ENCODE data around the gene CLDN16.

The CLDN16 gene

GRCh38 chr3:190387578-190388213 is at the start of gene CLDN16:
TSS of gene CLDN16 (plus strand) at chr3:190388163. CDS start at chr3:190388330, 167 bp downstream.
- Mint-ChIP-seq H3K36me3 (no peaks in the 10 kb centered on the region), H3K27me3 (no peaks in the 10 kb centered on the region), H3K27ac (no peak within 1 kb of the TSS), H3K4me1 (no peaks in the 10 kb centered on the region), H3K4me3 (no peak within 1 kb of the TSS), H3K9me3 (no peaks in the 10 kb centered on the region)
- DNase-seq (no peak), ATAC-seq (replicated peaks) (no peak)

- H3K4me1 Mint-ChIP-seq: no peaks in the 10 kb centered on the region
- H3K27ac Mint-ChIP-seq: no peak overlapping the region
- DNase-seq: no peak
- H3K27me3 Mint-ChIP-seq: no peaks in the 10 kb centered on the region
- peaks cover 2 to 11% of the 10 kb centered on the region in 2 donors for H3K9me3 Mint-ChIP-seq
- H3K36me3 Mint-ChIP-seq: no peaks in the 10 kb centered on the region
- ATAC-seq (replicated peaks): no peak
- H3K4me3 Mint-ChIP-seq: no peak overlapping the region
These were observed 49.2 kb upstream of the CLDN16 start for GRCh38 chr3:190338717-190339116.

- Mint-ChIP-seq H3K4me3 (no peak overlapping the region), H3K36me3 (no peaks in the 10 kb centered on the region), H3K9me3 (peaks cover 2 to 11% of the 10 kb centered on the region in 2 donors), H3K4me1 (no peaks in the 10 kb centered on the region), H3K27ac (no peak overlapping the region), H3K27me3 (no peaks in the 10 kb centered on the region)
- DNase-seq: no peak
- no peak for ATAC-seq (replicated peaks)
These were observed 48.8 kb upstream of the CLDN16 start for GRCh38 chr3:190339130-190339529.

GRCh38 chr3:190340071-190340470 is 47.9 kb upstream of the CLDN16 start:
- Mint-ChIP-seq H3K4me1 (no peaks in the 10 kb centered on the region), H3K9me3 (peaks cover 2 to 11% of the 10 kb centered on the region in 2 donors), H3K4me3 (no peak overlapping the region), H3K27me3 (no peaks in the 10 kb centered on the region), H3K27ac (no peak overlapping the region), H3K36me3 (no peaks in the 10 kb centered on the region)
- ATAC-seq (replicated peaks): no peak
- DNase-seq: no peak

- H3K4me1 Mint-ChIP-seq: no peaks in the 10 kb centered on the region
- H3K27me3 Mint-ChIP-seq: no peaks in the 10 kb centered on the region
- no peaks in the 10 kb centered on the region for H3K36me3 Mint-ChIP-seq
- ATAC-seq (replicated peaks) (no peak), DNase-seq (no peak)
- no peak overlapping the region for H3K27ac Mint-ChIP-seq
- H3K9me3 Mint-ChIP-seq: peaks cover 10 to 20% of the 10 kb centered on the region in 2 donors
- H3K4me3 Mint-ChIP-seq: no peak overlapping the region
These were observed 42.7 kb upstream of the CLDN16 start for GRCh38 chr3:190345027-190345821.

GRCh38 chr3:190345878-190346277 is 42.1 kb upstream of the CLDN16 start:
- DNase-seq (no peak), ATAC-seq (replicated peaks) (no peak)
- Mint-ChIP-seq H3K27me3 (no peaks in the 10 kb centered on the region), H3K36me3 (no peaks in the 10 kb centered on the region), H3K4me3 (no peak overlapping the region), H3K9me3 (peaks cover 10 to 20% of the 10 kb centered on the region in 2 donors), H3K27ac (no peak overlapping the region), H3K4me1 (no peaks in the 10 kb centered on the region)

GRCh38 chr3:190346541-190346940 is 41.4 kb upstream of the CLDN16 start:
- Mint-ChIP-seq H3K4me1 (no peaks in the 10 kb centered on the region), H3K36me3 (no peaks in the 10 kb centered on the region), H3K27ac (no peak overlapping the region), H3K4me3 (no peak overlapping the region), H3K27me3 (no peaks in the 10 kb centered on the region), H3K9me3 (peaks cover 10 to 20% of the 10 kb centered on the region in 2 donors)
- ATAC-seq (replicated peaks): no peak
- DNase-seq: no peak

- Mint-ChIP-seq H3K4me3 (no peak overlapping the region), H3K27me3 (no peaks in the 10 kb centered on the region), H3K9me3 (peaks cover 5 to 13% of the 10 kb centered on the region in 2 donors), H3K27ac (no peak overlapping the region), H3K4me1 (no peaks in the 10 kb centered on the region), H3K36me3 (no peaks in the 10 kb centered on the region)
- ATAC-seq (replicated peaks): no peak
- DNase-seq: no peak
These were observed 35.0 kb upstream of the CLDN16 start for GRCh38 chr3:190352861-190353457.

GRCh38 chr3:190356246-190356645 is 31.7 kb upstream of the CLDN16 start:
- H3K27me3 Mint-ChIP-seq: no peaks in the 10 kb centered on the region
- DNase-seq (no peak), ATAC-seq (replicated peaks) (no peak)
- H3K4me3 Mint-ChIP-seq: no peak overlapping the region
- no peak overlapping the region for H3K27ac Mint-ChIP-seq
- H3K36me3 Mint-ChIP-seq: no peaks in the 10 kb centered on the region
- H3K4me1 Mint-ChIP-seq: no peaks in the 10 kb centered on the region
- peaks cover 0 to 4% of the 10 kb centered on the region in 2 donors for H3K9me3 Mint-ChIP-seq

- H3K4me3 Mint-ChIP-seq: no peak overlapping the region
- no peak for DNase-seq
- no peaks in the 10 kb centered on the region for H3K36me3 Mint-ChIP-seq
- H3K27ac Mint-ChIP-seq: no peak overlapping the region
- no peaks in the 10 kb centered on the region for H3K27me3 Mint-ChIP-seq
- no peak for ATAC-seq (replicated peaks)
- H3K9me3 Mint-ChIP-seq: peaks cover 2 to 4% of the 10 kb centered on the region in 2 donors
- no peaks in the 10 kb centered on the region for H3K4me1 Mint-ChIP-seq
These were observed 30.5 kb upstream of the CLDN16 start for GRCh38 chr3:190357468-190357867.

- Mint-ChIP-seq H3K9me3 (peaks cover 0 to 2% of the 10 kb centered on the region in 2 donors), H3K27ac (no peak overlapping the region), H3K27me3 (peaks cover 0 to 3% of the 10 kb centered on the region in 2 donors), H3K36me3 (no peaks in the 10 kb centered on the region), H3K4me3 (no peak overlapping the region), H3K4me1 (no peaks in the 10 kb centered on the region)
- ATAC-seq (replicated peaks): no peak
- DNase-seq: no peak
These were observed 28.1 kb upstream of the CLDN16 start for GRCh38 chr3:190359813-190360212.

GRCh38 chr3:190360228-190360627 is 27.7 kb upstream of the CLDN16 start:
- H3K27me3 Mint-ChIP-seq: peaks cover 0 to 6% of the 10 kb centered on the region in 2 donors
- no peaks in the 10 kb centered on the region for H3K36me3 Mint-ChIP-seq
- peaks cover 0 to 2% of the 10 kb centered on the region in 2 donors for H3K9me3 Mint-ChIP-seq
- no peak for ATAC-seq (replicated peaks)
- H3K27ac Mint-ChIP-seq: no peak overlapping the region
- H3K4me3 Mint-ChIP-seq: no peak overlapping the region
- H3K4me1 Mint-ChIP-seq: no peaks in the 10 kb centered on the region
- DNase-seq: no peak

GRCh38 chr3:190361791-190362190 is 26.2 kb upstream of the CLDN16 start:
- Mint-ChIP-seq H3K4me1 (no peaks in the 10 kb centered on the region), H3K36me3 (no peaks in the 10 kb centered on the region), H3K4me3 (no peak overlapping the region), H3K27ac (no peak overlapping the region), H3K9me3 (peaks cover 0 to 2% of the 10 kb centered on the region in 2 donors), H3K27me3 (peaks cover 0 to 6% of the 10 kb centered on the region in 2 donors)
- DNase-seq (no peak), ATAC-seq (replicated peaks) (no peak)

GRCh38 chr3:190362258-190362657 is 25.7 kb upstream of the CLDN16 start:
- peaks cover 0 to 2% of the 10 kb centered on the region in 2 donors for H3K9me3 Mint-ChIP-seq
- ATAC-seq (replicated peaks) (no peak), DNase-seq (no peak)
- no peak overlapping the region for H3K27ac Mint-ChIP-seq
- no peaks in the 10 kb centered on the region for H3K36me3 Mint-ChIP-seq
- peaks cover 0 to 6% of the 10 kb centered on the region in 2 donors for H3K27me3 Mint-ChIP-seq
- no peaks in the 10 kb centered on the region for H3K4me1 Mint-ChIP-seq
- no peak overlapping the region for H3K4me3 Mint-ChIP-seq

GRCh38 chr3:190366133-190366532 is 21.8 kb upstream of the CLDN16 start:
- no peak overlapping the region for H3K4me3 Mint-ChIP-seq
- DNase-seq (no peak), ATAC-seq (replicated peaks) (no peak)
- H3K36me3 Mint-ChIP-seq: no peaks in the 10 kb centered on the region
- peaks cover 4 to 6% of the 10 kb centered on the region in 2 donors for H3K27me3 Mint-ChIP-seq
- peaks cover 0 to 2% of the 10 kb centered on the region in 2 donors for H3K9me3 Mint-ChIP-seq
- H3K27ac Mint-ChIP-seq: no peak overlapping the region
- no peaks in the 10 kb centered on the region for H3K4me1 Mint-ChIP-seq

Data from stimulated activated naive B cell treated with anti-CD40 and anti-IgM and Interleukin-4, amounts not matched to agents 10 μg/mL and 1 μg/mL and 100 μg/mL, for 72 hours (primary cell).